Pancreas (tissue), 10 donors: ENCODE data around the gene ZNF581. TPM values are rescaled to one million over a fixed set of nuclear protein-coding genes. Genes with fewer than 3 reads are reported as not detected.

Experiments
- ATAC-seq, 4 donors: fragments of 200-7000 bp; cut with Tn5 transposase; one replicate each; pipeline versions ENCODE4 v1.8.0 to v1.9.1; 2020; ENCODE audit warnings: mild to moderate bottlenecking in 4 of 4, moderate library complexity in 4 of 4
- DNase-seq, 6 donors: peaks; one replicate each; pipeline ENCODE4 v3.0.0-alpha.2; 2020
- FAIRE-seq: peaks from 2 replicates; lab custom pipeline; 2012; peaks lifted over from hg19 to GRCh38; lab: Jason Lieb, UNC
- H3K27ac ChIP-seq, 4 donors: fragments of 200-600 bp; sonication (generic); 1 replicate in 3 of 4; 2 replicates in 1 of 4; pipeline versions ENCODE4 v1.5.0 to v1.8.0; 2020
- H3K27me3 ChIP-seq, 4 donors: fragments of 200-600 bp; one replicate each; pipeline ENCODE4 v1.8.0; 2021
- H3K36me3 ChIP-seq, 3 donors: fragments of 200-600 bp; sonication (generic) in 1 of 3; one replicate each; pipeline versions ENCODE4 v1.5.0 to v1.8.0; 2020 to 2021
- H3K4me1 ChIP-seq, 3 donors: fragments of 200-600 bp; one replicate each; pipeline ENCODE4 v1.8.0; 2021
- H3K4me3 ChIP-seq, 4 donors: fragments of 200-600 bp; sonication (generic) in 2 of 4; one replicate each; pipeline versions ENCODE4 v1.5.0 to v1.8.0; 2020 to 2021
- H3K9me3 ChIP-seq, 4 donors: fragments of 200-600 bp; one replicate each; pipeline ENCODE4 v1.8.0; 2021
- WGBS, 2 donors: extraction: QIAGEN DNeasy Blood & Tissue Kit; methylation state at CpG; one replicate each; pipeline ENCODE4 v1.1.7; 2013; 5-methylcytosine and 5-hydroxymethylcytosine counted together
- intact Hi-C, 3 donors: fragments of 100-400 bp; cut with DNase I; formaldehyde crosslinking; loops; one replicate each; pipeline versions ENCODE4 v1.11.1 to v1.14.2; 2022
- polyA plus RNA-seq, 2 donors: library from polyadenylated mRNA; stranded (reverse); fragments of 200-250 nt; gene quantifications; one replicate each; pipeline ENCODE4 v1.2.3, GENCODE V29; 2013
- total RNA-seq, 6 donors: library from RNA; stranded (reverse); fragmentation: NEBNext Ultra II Directional in 4 of 6; extraction: Animal tissue kit (Norgen Biotek cat#: 25700) in 4 of 6; gene quantifications; one replicate each; pipeline versions ENCODE4 v1.2.1 to v1.2.4, GENCODE V29; 2021 to 2023
- TF ChIP-seq, protein P1 (sequence below), 4 donors: fragments of 200-600 bp; sonication (generic) in 3 of 4; IDR thresholded peaks; one replicate each; pipeline versions ENCODE4 v1.5.0 to v1.8.0; 2021; ENCODE audit warnings: antibody characterized with exemption in 4 of 4
- donor health status: healthy with polysubstance abuse.
- donor health status: DM: no; HTN: no; CAD: no; lungs with moderate emphysema.
- donor health status: DM: no; HTN: no; CAD: no.
- donor health status: control.
- donor health status: control.
- donor health status: Bipolar disorder and iron deficiency.
- donor health status: DM: yes; HTN: yes; CAD: no.
- donor health status: DM: no; HTN: no; CAD: no.
- donor health status: DM: no; HTN: no; CAD: no.
- donor health status: DM: yes; HTN: yes; CAD: no.

ZNF581 gene
- total and polyA plus RNA-seq, 8 donors = 12.9 to 23.2 (median 15.2) TPM

DNA sequence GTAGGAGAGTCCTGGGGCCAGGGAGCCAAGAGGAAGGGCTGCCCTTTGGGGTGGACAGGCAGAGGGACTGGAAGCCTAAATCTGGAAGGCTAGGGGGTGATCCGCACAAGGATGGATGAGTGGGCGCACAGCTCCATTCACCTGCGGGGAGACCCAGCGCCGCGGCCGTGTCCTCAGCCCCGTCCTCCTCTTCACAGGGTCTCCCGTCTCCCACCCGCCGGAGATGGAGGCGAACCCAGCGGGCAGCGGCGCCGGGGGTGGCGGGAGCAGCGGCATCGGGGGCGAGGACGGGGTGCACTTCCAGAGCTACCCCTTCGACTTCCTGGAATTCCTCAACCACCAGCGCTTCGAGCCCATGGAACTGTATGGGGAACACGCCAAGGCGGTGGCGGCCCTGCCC, 30.1 kb upstream of the ZNF581 start:
- H3K4me3 ChIP-seq = no peak overlapping the region
- peaks cover 0 to 23% (median 0%) of the 10 kb centered on the region in 3 donors for H3K36me3 ChIP-seq
- no peak for ATAC-seq
- WGBS, 2 donors = 92 to 93% methylated on average over 20 to 27 of the region's 27 CpGs
- peak in 1 of 6 donors; percentile 29 for DNase-seq
- no peak for FAIRE-seq
- no peaks in the 10 kb centered on the region for H3K4me1 ChIP-seq
- no peak overlapping the region for H3K27ac ChIP-seq
- no peaks in the 10 kb centered on the region for H3K9me3 ChIP-seq
- intact Hi-C loops = no loop called here
- no peaks in the 10 kb centered on the region for H3K27me3 ChIP-seq
- TF ChIP-seq, protein P1, sequence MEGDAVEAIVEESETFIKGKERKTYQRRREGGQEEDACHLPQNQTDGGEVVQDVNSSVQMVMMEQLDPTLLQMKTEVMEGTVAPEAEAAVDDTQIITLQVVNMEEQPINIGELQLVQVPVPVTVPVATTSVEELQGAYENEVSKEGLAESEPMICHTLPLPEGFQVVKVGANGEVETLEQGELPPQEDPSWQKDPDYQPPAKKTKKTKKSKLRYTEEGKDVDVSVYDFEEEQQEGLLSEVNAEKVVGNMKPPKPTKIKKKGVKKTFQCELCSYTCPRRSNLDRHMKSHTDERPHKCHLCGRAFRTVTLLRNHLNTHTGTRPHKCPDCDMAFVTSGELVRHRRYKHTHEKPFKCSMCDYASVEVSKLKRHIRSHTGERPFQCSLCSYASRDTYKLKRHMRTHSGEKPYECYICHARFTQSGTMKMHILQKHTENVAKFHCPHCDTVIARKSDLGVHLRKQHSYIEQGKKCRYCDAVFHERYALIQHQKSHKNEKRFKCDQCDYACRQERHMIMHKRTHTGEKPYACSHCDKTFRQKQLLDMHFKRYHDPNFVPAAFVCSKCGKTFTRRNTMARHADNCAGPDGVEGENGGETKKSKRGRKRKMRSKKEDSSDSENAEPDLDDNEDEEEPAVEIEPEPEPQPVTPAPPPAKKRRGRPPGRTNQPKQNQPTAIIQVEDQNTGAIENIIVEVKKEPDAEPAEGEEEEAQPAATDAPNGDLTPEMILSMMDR (IDR thresholded peaks at IDR 0.05) = no peak

DNA sequence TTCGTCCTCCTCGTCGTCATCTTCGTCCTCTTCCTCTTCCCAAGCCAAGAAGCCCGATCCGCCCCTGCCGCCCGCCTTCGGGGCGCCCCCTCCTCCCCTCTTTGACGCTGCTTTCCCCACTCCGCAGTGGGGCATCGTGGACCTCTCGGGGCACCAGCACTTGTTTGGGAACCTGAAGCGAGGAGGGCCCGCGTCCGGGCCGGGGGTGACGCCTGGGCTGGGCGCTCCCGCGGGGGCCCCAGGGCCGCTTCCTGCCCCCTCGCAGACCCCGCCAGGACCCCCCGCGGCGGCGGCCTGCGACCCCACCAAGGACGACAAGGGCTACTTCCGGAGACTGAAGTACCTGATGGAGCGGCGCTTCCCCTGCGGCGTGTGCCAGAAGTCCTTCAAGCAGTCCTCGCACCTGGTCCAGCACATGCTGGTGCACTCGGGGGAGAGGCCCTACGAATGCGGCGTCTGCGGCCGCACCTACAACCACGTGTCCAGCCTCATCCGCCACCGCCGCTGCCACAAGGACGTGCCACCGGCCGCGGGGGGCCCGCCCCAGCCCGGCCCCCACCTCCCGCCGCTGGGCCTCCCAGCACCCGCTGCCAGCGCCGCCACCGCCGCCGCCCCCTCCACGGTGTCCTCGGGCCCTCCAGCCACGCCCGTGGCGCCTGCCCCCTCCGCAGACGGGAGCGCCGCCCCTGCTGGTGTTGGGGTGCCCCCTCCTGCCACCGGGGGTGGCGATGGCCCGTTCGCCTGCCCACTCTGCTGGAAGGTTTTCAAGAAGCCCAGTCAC, 29.3 kb upstream of the ZNF581 start:
- intact Hi-C loops = no loop called here
- Histone ChIP-seq H3K27me3 (no peaks in the 10 kb centered on the region), H3K4me3 (no peak overlapping the region), H3K36me3 (peaks cover 0 to 23% (median 0%) of the 10 kb centered on the region in 3 donors), H3K9me3 (no peaks in the 10 kb centered on the region), H3K27ac (no peak overlapping the region), H3K4me1 (no peaks in the 10 kb centered on the region)
- no peak for ATAC-seq
- FAIRE-seq = no peak
- TF ChIP-seq, protein P1 (IDR thresholded peaks at IDR 0.05) = no peak
- DNase-seq = peak in 2 of 6 donors; percentile 34 to 70
- WGBS, 2 donors = 94% methylated on average over 69 to 75 of the region's 75 CpGs

GRCh38 chr19:55614711-55615542, 28.5 kb upstream of the ZNF581 start:
- DNase-seq (no peak), ATAC-seq (no peak), FAIRE-seq (no peak)
- no peaks in the 10 kb centered on the region for H3K27me3 ChIP-seq
- H3K27ac ChIP-seq = no peak overlapping the region
- H3K9me3 ChIP-seq = no peaks in the 10 kb centered on the region
- intact Hi-C loops = no loop called here
- H3K36me3 ChIP-seq = peaks cover 0 to 23% (median 0%) of the 10 kb centered on the region in 3 donors
- 96 to 97% methylated on average over 88 to 98 of the region's 98 CpGs for WGBS, 2 donors
- TF ChIP-seq, protein P1 (IDR thresholded peaks at IDR 0.05) = no peak
- H3K4me1 ChIP-seq = no peaks in the 10 kb centered on the region
- no peak overlapping the region for H3K4me3 ChIP-seq

GRCh38 chr19:55615543-55616394, 27.7 kb upstream of the ZNF581 start:
- H3K4me3 ChIP-seq = no peak overlapping the region
- ATAC-seq (no peak), FAIRE-seq (no peak), DNase-seq (no peak)
- H3K9me3 ChIP-seq = no peaks in the 10 kb centered on the region
- H3K27me3 ChIP-seq = no peaks in the 10 kb centered on the region
- intact Hi-C loops = no loop called here
- H3K4me1 ChIP-seq = no peaks in the 10 kb centered on the region
- H3K27ac ChIP-seq = no peak overlapping the region
- TF ChIP-seq, protein P1 (IDR thresholded peaks at IDR 0.05) = no peak
- H3K36me3 ChIP-seq = peaks cover 0 to 23% (median 0%) of the 10 kb centered on the region in 3 donors
- WGBS, 2 donors = 96 to 97% methylated on average over 87 to 88 of the region's 88 CpGs
